RWPE2 (cell line): ENCODE data around the gene NAV2.

Experiments
- ATAC-seq: fragments of 200-7000 bp; cut with Tn5 transposase; 3 replicates; pipeline ENCODE4 v1.9.1; 2021; ENCODE audit warnings: low read depth
- DNase-seq: peaks from one replicate; pipeline ENCODE4 v3.0.0-alpha.2; 2020; ENCODE audit warnings: low spot score
- H3K27ac ChIP-seq: fragments of 450-650 bp; 2 replicates; pipeline ENCODE4 v1.5.1; 2017; ENCODE audit warnings: mild to moderate bottlenecking; ENCODE audit not compliant: poor library complexity, severe bottlenecking
- H3K27me3 ChIP-seq: fragments of 250-450 bp; sonication (Bioruptor Pico); 2 replicates; pipeline ENCODE4 v1.5.1; 2021; ENCODE audit warnings: mild to moderate bottlenecking, moderate library complexity; ENCODE audit not compliant: insufficient read depth, poor library complexity, severe bottlenecking
- H3K36me3 ChIP-seq: fragments of 250-450 bp; sonication (Bioruptor Pico); 2 replicates; pipeline ENCODE4 v1.5.1; 2020; ENCODE audit warnings: low read depth, mild to moderate bottlenecking, moderate library complexity
- H3K4me1 ChIP-seq: fragments of 250-450 bp; sonication (Bioruptor Pico); 2 replicates; pipeline ENCODE4 v1.5.1; 2021; ENCODE audit warnings: mild to moderate bottlenecking, moderate library complexity; ENCODE audit not compliant: insufficient read depth, poor library complexity, severe bottlenecking
- H3K4me3 ChIP-seq: fragments of 250-450 bp; sonication (Bioruptor Pico); 2 replicates; pipeline ENCODE4 v1.5.1; 2021; ENCODE audit warnings: mild to moderate bottlenecking, moderate library complexity; ENCODE audit not compliant: severe bottlenecking
- H3K9me3 ChIP-seq: fragments of 250-450 bp; sonication (Bioruptor Pico); 2 replicates; pipeline ENCODE4 v1.5.1; 2021; ENCODE audit warnings: mild to moderate bottlenecking, moderate library complexity; ENCODE audit not compliant: severe bottlenecking
- CTCF ChIP-seq: fragments of 450-650 bp; IDR thresholded peaks from one replicate; pipeline ENCODE4 v1.5.1; 2017; ENCODE audit warnings: mild to moderate bottlenecking, moderate library complexity; ENCODE audit not compliant: poor library complexity, severe bottlenecking

The NAV2 gene

GRCh38 chr11:19789245-19789644 lies 76.6 kb downstream of the NAV2 start:
- DNase-seq, result no peak
- H3K27ac ChIP-seq, result no peak overlapping the region
- H3K4me1 ChIP-seq, result no peaks in the 10 kb centered on the region
- no peaks in the 10 kb centered on the region for H3K9me3 ChIP-seq
- no peak for TF ChIP-seq CTCF
- H3K4me3 ChIP-seq, result no peak overlapping the region
- peaks cover 3% of the 10 kb centered on the region for H3K27me3 ChIP-seq
- H3K36me3 ChIP-seq, result no peaks in the 10 kb centered on the region
- ATAC-seq, result no peak

- ATAC-seq, result no peak
- no peak overlapping the region for H3K27ac ChIP-seq
- no peak overlapping the region for H3K4me3 ChIP-seq
- H3K36me3 ChIP-seq, result no peaks in the 10 kb centered on the region
- no peak for DNase-seq
- no peaks in the 10 kb centered on the region for H3K4me1 ChIP-seq
- peaks cover 3% of the 10 kb centered on the region for H3K27me3 ChIP-seq
- no peak for TF ChIP-seq CTCF
- no peaks in the 10 kb centered on the region for H3K9me3 ChIP-seq
Observed at GRCh38 chr11:19789835-19790710, 77.4 kb downstream of the NAV2 start.

GRCh38 chr11:19790831-19791552 lies 78.4 kb downstream of the NAV2 start:
- Histone ChIP-seq H3K27ac (no peak overlapping the region), H3K4me3 (no peak overlapping the region), H3K4me1 (no peaks in the 10 kb centered on the region), H3K36me3 (no peaks in the 10 kb centered on the region), H3K9me3 (no peaks in the 10 kb centered on the region), H3K27me3 (peaks cover 3% of the 10 kb centered on the region)
- DNase-seq (no peak), ATAC-seq (no peak)
- TF ChIP-seq CTCF, result no peak

- DNase-seq (no peak), ATAC-seq (no peak)
- Histone ChIP-seq H3K9me3 (no peaks in the 10 kb centered on the region), H3K4me3 (no peak overlapping the region), H3K27me3 (peaks cover 3% of the 10 kb centered on the region), H3K36me3 (no peaks in the 10 kb centered on the region), H3K27ac (no peak overlapping the region), H3K4me1 (no peaks in the 10 kb centered on the region)
- TF ChIP-seq CTCF, result no peak
Observed at GRCh38 chr11:19792510-19792909, 79.9 kb downstream of the NAV2 start.
